GM23338 (cell line): Measurements from ENCODE around the gene OR5AR1. TPM values are rescaled to one million over a fixed set of nuclear protein-coding genes. Genes with fewer than 3 reads are reported as not detected.

ENCODE experiments used
- polyA plus RNA-seq: library from polyadenylated mRNA; unstranded; fragments of >200 nt; fragmentation: Nextera tagmentation; extraction: Ambion mirVana; gene quantifications from 2 replicates; pipeline ENCODE4 v1.2.1, GENCODE V29; 2016
- small RNA-seq: library from RNA; depleted of rRNA; stranded (forward); fragments of <200 nt; gene quantifications from one replicate; pipeline ENCODE3, GENCODE V24; 2014; ENCODE audit warnings: low replicate concordance
- total RNA-seq: library from RNA; depleted of rRNA; stranded (reverse); fragments of >200 nt; shearing (Covaris generic); gene quantifications from 2 replicates; pipeline ENCODE4 v1.2.3, GENCODE V29; 2014; rRNA removed

Gene OR5AR1
- total and polyA plus RNA-seq, 2 experiments from 2014 or later = not detected

Small RNAs within 50 kb of the gene (small RNA-seq; reads per million reads assigned to genes)
- gene AP004245.1 = not detected

Other genes starting within 250 kb of the OR5AR1 start
- gene OR5M3, start 190.3 kb upstream of the OR5AR1 start, total RNA-seq = not detected in 2 replicates
- gene OR5M3, start 190.3 kb upstream of the OR5AR1 start, polyA plus RNA-seq = not detected in 2 replicates
- not detected in 2 replicates for gene OR5M8, start 172.3 kb upstream of the OR5AR1 start, total RNA-seq
- not detected in 2 replicates for gene OR5M8, start 172.3 kb upstream of the OR5AR1 start, polyA plus RNA-seq
- not detected in 2 replicates for gene OR5M11, start 120.4 kb upstream of the OR5AR1 start, total RNA-seq
- not detected in 2 replicates for gene OR5M11, start 120.4 kb upstream of the OR5AR1 start, polyA plus RNA-seq
- gene OR5M10, start 86.0 kb upstream of the OR5AR1 start, total RNA-seq = not detected in 2 replicates
- gene OR5M10, start 86.0 kb upstream of the OR5AR1 start, polyA plus RNA-seq = not detected in 2 replicates
- not detected in 2 replicates for gene OR5M1, start 48.8 kb upstream of the OR5AR1 start, total RNA-seq
- not detected in 2 replicates for gene OR5M1, start 48.8 kb upstream of the OR5AR1 start, polyA plus RNA-seq
- not detected in 2 replicates for gene OR5AP2, start 21.2 kb upstream of the OR5AR1 start, total RNA-seq
- not detected in 2 replicates for gene OR5AP2, start 21.2 kb upstream of the OR5AR1 start, polyA plus RNA-seq
- not detected in 2 replicates for gene OR9G1, start 35.4 kb downstream of the OR5AR1 start, total RNA-seq
- not detected in 2 replicates for gene OR9G1, start 35.4 kb downstream of the OR5AR1 start, polyA plus RNA-seq
- not detected in 2 replicates for gene OR9G4, start 85.0 kb downstream of the OR5AR1 start, total RNA-seq
- gene OR9G4, start 85.0 kb downstream of the OR5AR1 start, polyA plus RNA-seq = not detected in 2 replicates